T-helper 17 cell (primary cell): ENCODE data around the gene JAG1. TPM values are rescaled to one million over a fixed set of nuclear protein-coding genes. Genes with fewer than 3 reads are reported as not detected.

Source experiments
- ATAC-seq: fragments of 150-1000 bp; cut with Tn5 transposase; 2 replicates; pipeline ENCODE4 v1.10.0; 2021; ENCODE audit warnings: mild to moderate bottlenecking, moderate library complexity
- DNase-seq, 3 donors: peaks; one replicate each; pipeline versions ENCODE4 v3.0.0 to v3.0.0-alpha.2; 2020 to 2021
- H3K9me3 ChIP-seq: one replicate; pipeline ENCODE4 v1.7.0; 2013; ENCODE audit warnings: low read length, mild to moderate bottlenecking; ENCODE audit not compliant: control insufficient read depth, poor library complexity, severe bottlenecking
- H3K27ac Mint-ChIP-seq: one replicate; pipeline ENCODE4 v1.8.0; 2022; ENCODE audit warnings: mild to moderate bottlenecking, moderate library complexity, mixed read lengths
- H3K27me3 Mint-ChIP-seq: one replicate; pipeline ENCODE4 v1.8.0; 2022; ENCODE audit warnings: mixed read lengths
- H3K36me3 Mint-ChIP-seq: one replicate; pipeline ENCODE4 v1.8.0; 2022; ENCODE audit warnings: low read depth, mixed read lengths
- H3K4me1 Mint-ChIP-seq: one replicate; pipeline ENCODE4 v1.8.0; 2022; ENCODE audit warnings: mild to moderate bottlenecking, mixed read lengths
- H3K4me3 Mint-ChIP-seq: one replicate; pipeline ENCODE4 v1.8.0; 2022; ENCODE audit warnings: mild to moderate bottlenecking, moderate library complexity, mixed read lengths
- total RNA-seq, 4 donors: library from RNA in 2 of 4; stranded (reverse) in 2 of 4; gene quantifications; one replicate each; pipeline ENCODE4 v1.2.3 and lab custom pipeline; 2022 to 2026

Gene JAG1
- total RNA-seq, 2 donors from 2014 or later = 4.3 to 4.6 TPM

GRCh38 chr20:10670501-10671220 is 3.1 kb downstream of the JAG1 start:
- H3K4me3 Mint-ChIP-seq = peak overlapping the region; percentile 82
- H3K9me3 ChIP-seq = no peaks in the 10 kb centered on the region
- DNase-seq = no peak
- H3K27me3 Mint-ChIP-seq = peaks cover 75% of the 10 kb centered on the region
- H3K27ac Mint-ChIP-seq = peak overlapping the region; percentile 91
- peaks cover 8% of the 10 kb centered on the region for H3K36me3 Mint-ChIP-seq
- no peak for ATAC-seq
- H3K4me1 Mint-ChIP-seq = peaks cover 23% of the 10 kb centered on the region

GRCh38 chr20:10669843-10670446 is 3.9 kb downstream of the JAG1 start:
- Mint-ChIP-seq H3K27me3 (peaks cover 71% of the 10 kb centered on the region), H3K27ac (no peak overlapping the region), H3K36me3 (peaks cover 6% of the 10 kb centered on the region), H3K4me3 (no peak overlapping the region), H3K4me1 (peaks cover 19% of the 10 kb centered on the region)
- H3K9me3 ChIP-seq = no peaks in the 10 kb centered on the region
- no peak for DNase-seq
- no peak for ATAC-seq

GRCh38 chr20:10668677-10669368 is 5.0 kb downstream of the JAG1 start:
- Mint-ChIP-seq H3K27ac (no peak overlapping the region), H3K27me3 (peaks cover 79% of the 10 kb centered on the region), H3K4me3 (no peak overlapping the region), H3K36me3 (peaks cover 5% of the 10 kb centered on the region), H3K4me1 (peaks cover 17% of the 10 kb centered on the region)
- DNase-seq = no peak
- no peaks in the 10 kb centered on the region for H3K9me3 ChIP-seq
- ATAC-seq = no peak

- peaks cover 2% of the 10 kb centered on the region for H3K36me3 Mint-ChIP-seq
- DNase-seq (no peak), ATAC-seq (no peak)
- peaks cover 14% of the 10 kb centered on the region for H3K4me1 Mint-ChIP-seq
- no peaks in the 10 kb centered on the region for H3K9me3 ChIP-seq
- no peak overlapping the region for H3K27ac Mint-ChIP-seq
- H3K4me3 Mint-ChIP-seq = no peak overlapping the region
- H3K27me3 Mint-ChIP-seq = peaks cover 82% of the 10 kb centered on the region
These were observed 6.1 kb downstream of the JAG1 start for GRCh38 chr20:10667560-10668167.

- Mint-ChIP-seq H3K27ac (no peak overlapping the region), H3K4me3 (no peak overlapping the region), H3K36me3 (peaks cover 2% of the 10 kb centered on the region), H3K27me3 (peaks cover 86% of the 10 kb centered on the region), H3K4me1 (peaks cover 12% of the 10 kb centered on the region)
- no peak for ATAC-seq
- no peaks in the 10 kb centered on the region for H3K9me3 ChIP-seq
- DNase-seq = no peak
These were observed 6.8 kb downstream of the JAG1 start for GRCh38 chr20:10667077-10667401.

- H3K9me3 ChIP-seq = no peaks in the 10 kb centered on the region
- Mint-ChIP-seq H3K4me1 (peaks cover 11% of the 10 kb centered on the region), H3K27ac (no peak overlapping the region), H3K36me3 (peaks cover 4% of the 10 kb centered on the region), H3K27me3 (peaks cover 90% of the 10 kb centered on the region), H3K4me3 (no peak overlapping the region)
- DNase-seq (no peak), ATAC-seq (no peak)
These were observed 7.3 kb downstream of the JAG1 start for GRCh38 chr20:10666221-10667076.

- peaks cover 90% of the 10 kb centered on the region for H3K27me3 Mint-ChIP-seq
- H3K27ac Mint-ChIP-seq = no peak overlapping the region
- H3K9me3 ChIP-seq = no peaks in the 10 kb centered on the region
- no peak overlapping the region for H3K4me3 Mint-ChIP-seq
- ATAC-seq (no peak), DNase-seq (no peak)
- peaks cover 6% of the 10 kb centered on the region for H3K4me1 Mint-ChIP-seq
- peaks cover 4% of the 10 kb centered on the region for H3K36me3 Mint-ChIP-seq
These were observed 8.0 kb downstream of the JAG1 start for GRCh38 chr20:10665791-10666190.

- no peak overlapping the region for H3K4me3 Mint-ChIP-seq
- peaks cover 90% of the 10 kb centered on the region for H3K27me3 Mint-ChIP-seq
- no peaks in the 10 kb centered on the region for H3K4me1 Mint-ChIP-seq
- no peaks in the 10 kb centered on the region for H3K9me3 ChIP-seq
- H3K36me3 Mint-ChIP-seq = peaks cover 4% of the 10 kb centered on the region
- ATAC-seq (no peak), DNase-seq (no peak)
- H3K27ac Mint-ChIP-seq = no peak overlapping the region
These were observed 8.7 kb downstream of the JAG1 start for GRCh38 chr20:10665027-10665561.

- DNase-seq (no peak), ATAC-seq (no peak)
- peaks cover 78% of the 10 kb centered on the region for H3K27me3 Mint-ChIP-seq
These were observed 10.0 kb downstream of the JAG1 start for GRCh38 chr20:10663756-10664155.

GRCh38 chr20:10662661-10663458 is 10.9 kb downstream of the JAG1 start:
- ATAC-seq (no peak), DNase-seq (no peak)
- no peak overlapping the region for H3K27ac Mint-ChIP-seq
- H3K4me1 Mint-ChIP-seq = no peaks in the 10 kb centered on the region
- no peak overlapping the region for H3K4me3 Mint-ChIP-seq
- H3K36me3 Mint-ChIP-seq = peaks cover 4% of the 10 kb centered on the region
- no peaks in the 10 kb centered on the region for H3K9me3 ChIP-seq
- peaks cover 75% of the 10 kb centered on the region for H3K27me3 Mint-ChIP-seq

More at GRCh38 chr20:10663756-10664155, 10.0 kb downstream of the JAG1 start:
- no peak overlapping the region for H3K4me3 Mint-ChIP-seq
- no peak overlapping the region for H3K27ac Mint-ChIP-seq
- H3K9me3 ChIP-seq = no peaks in the 10 kb centered on the region
- peaks cover 4% of the 10 kb centered on the region for H3K36me3 Mint-ChIP-seq
- no peaks in the 10 kb centered on the region for H3K4me1 Mint-ChIP-seq

- Mint-ChIP-seq H3K27me3 (peaks cover 75% of the 10 kb centered on the region), H3K27ac (no peak overlapping the region)
- DNase-seq = no peak
These were observed 11.6 kb downstream of the JAG1 start for GRCh38 chr20:10662151-10662550.

GRCh38 chr20:10661261-10661660 is 12.5 kb downstream of the JAG1 start:
- Mint-ChIP-seq H3K4me3 (no peak overlapping the region), H3K36me3 (peaks cover 4% of the 10 kb centered on the region)

More at GRCh38 chr20:10662151-10662550, 11.6 kb downstream of the JAG1 start:
- Mint-ChIP-seq H3K4me1 (no peaks in the 10 kb centered on the region), H3K4me3 (no peak overlapping the region), H3K36me3 (peaks cover 4% of the 10 kb centered on the region)
- no peak for ATAC-seq
- H3K9me3 ChIP-seq = no peaks in the 10 kb centered on the region

More at GRCh38 chr20:10661261-10661660, 12.5 kb downstream of the JAG1 start:
- DNase-seq (no peak), ATAC-seq (no peak)
- no peaks in the 10 kb centered on the region for H3K9me3 ChIP-seq
- no peak overlapping the region for H3K27ac Mint-ChIP-seq
- H3K27me3 Mint-ChIP-seq = peaks cover 66% of the 10 kb centered on the region
- H3K4me1 Mint-ChIP-seq = no peaks in the 10 kb centered on the region
